Endothelial cell of hepatic sinusoid (primary cell): ENCODE results near the gene STK24.

ENCODE experiments used
- in situ Hi-C: cut with HindIII; loops from 2 replicates; pipeline ENCODE4 v1.10.0; 2017; ENCODE audit warnings: low sequenced_read_pairs

Gene STK24

GRCh38 chr13:98536729-98537128, 40.2 kb downstream of the STK24 start:
- in situ Hi-C loops = loop anchor here (5.0 kb wide), 1 partner anchor 46 kb away; no protein-coding TSS in a partner anchor

GRCh38 chr13:98535501-98536354, 41.2 kb downstream of the STK24 start:
- in situ Hi-C loops = loop anchor here (5.0 kb wide), 1 partner anchor 47 kb away; no protein-coding TSS in a partner anchor

DNA sequence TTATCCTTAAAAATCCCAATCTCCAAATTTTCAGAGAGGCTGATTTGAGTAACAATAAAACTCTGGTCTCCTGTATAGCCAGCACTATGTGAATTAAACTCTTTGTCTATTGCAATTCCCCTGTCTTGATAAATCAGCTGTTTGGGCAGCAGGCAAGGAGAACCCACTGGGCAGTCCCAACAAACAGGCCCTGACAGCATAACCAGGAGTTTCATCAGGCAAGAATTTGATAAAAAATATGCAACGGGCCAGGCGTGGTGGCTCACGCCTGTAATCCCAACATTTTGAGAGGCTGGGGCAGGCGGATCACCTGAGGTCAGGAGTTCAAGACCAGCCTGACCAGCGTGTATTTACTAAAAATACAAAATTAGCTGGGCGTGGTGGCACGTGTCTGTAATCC, 42.1 kb downstream of the STK24 start:
- in situ Hi-C loops = loop anchor here (5.0 kb wide), 1 partner anchor 47 kb away; no protein-coding TSS in a partner anchor

- in situ Hi-C loops = no loop called here
Observed at GRCh38 chr13:98533912-98534311, 43.0 kb downstream of the STK24 start.

DNA sequence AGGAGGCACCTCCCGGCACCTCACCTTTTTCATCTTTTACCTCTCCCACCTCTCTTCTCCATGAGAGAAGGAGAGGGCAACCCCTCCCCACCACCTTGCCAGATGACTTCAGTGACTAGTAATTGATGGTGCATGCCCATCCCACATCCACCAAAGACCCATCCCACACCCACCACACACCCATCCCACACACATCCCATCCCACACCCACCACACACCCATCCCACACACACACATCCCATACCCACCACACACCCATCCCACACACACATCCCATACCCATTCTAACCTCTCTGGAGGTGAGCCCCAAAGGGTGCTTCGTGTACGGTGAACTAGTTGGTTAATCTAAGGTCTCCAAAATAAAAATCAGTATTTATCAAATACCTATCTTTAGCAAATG, 44.7 kb downstream of the STK24 start:
- in situ Hi-C loops = no loop called here

GRCh38 chr13:98530217-98530616, 46.7 kb downstream of the STK24 start:
- in situ Hi-C loops = no loop called here

- in situ Hi-C loops = no loop called here
Observed at GRCh38 chr13:98529171-98529570, 47.7 kb downstream of the STK24 start.

DNA sequence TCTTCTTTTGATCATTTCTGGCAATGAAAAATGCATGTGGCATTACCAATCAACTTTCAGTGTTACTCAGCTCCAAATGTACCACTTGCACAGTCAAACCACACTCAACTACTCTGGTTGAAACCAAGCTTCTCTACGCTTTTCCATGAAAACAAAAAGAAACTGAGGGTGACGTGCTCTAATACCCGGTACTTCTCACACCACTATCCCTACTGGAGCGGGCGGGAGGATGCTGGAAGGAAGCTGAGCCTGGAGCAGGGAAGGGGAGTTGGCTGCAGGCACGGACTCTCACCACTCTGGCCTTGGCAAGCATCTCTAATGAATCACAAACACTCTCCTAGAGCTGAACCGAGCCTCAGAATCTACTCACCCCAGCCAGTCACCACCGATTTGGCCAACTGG, 48.2 kb downstream of the STK24 start:
- in situ Hi-C loops = no loop called here

DNA sequence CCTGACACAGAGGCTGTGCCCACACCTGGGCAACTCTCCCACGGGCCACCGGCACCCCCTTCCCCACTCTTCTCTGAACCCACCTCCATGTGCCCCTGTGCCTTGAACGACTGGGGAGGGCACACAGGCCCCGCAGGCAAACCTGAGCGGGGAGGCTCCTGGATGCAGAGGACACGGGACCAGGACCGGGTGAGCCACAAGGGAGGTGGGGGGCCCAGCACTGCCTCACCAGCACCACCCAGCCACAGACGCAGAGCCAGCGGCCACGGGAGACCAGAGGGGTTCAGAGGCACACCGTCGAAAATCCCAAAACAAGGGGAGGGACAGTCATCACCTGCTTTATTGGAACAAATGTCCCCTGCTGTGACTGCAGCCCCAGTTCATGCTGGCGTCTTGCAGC, 49.4 kb downstream of the STK24 start:
- in situ Hi-C loops = no loop called here

DNA sequence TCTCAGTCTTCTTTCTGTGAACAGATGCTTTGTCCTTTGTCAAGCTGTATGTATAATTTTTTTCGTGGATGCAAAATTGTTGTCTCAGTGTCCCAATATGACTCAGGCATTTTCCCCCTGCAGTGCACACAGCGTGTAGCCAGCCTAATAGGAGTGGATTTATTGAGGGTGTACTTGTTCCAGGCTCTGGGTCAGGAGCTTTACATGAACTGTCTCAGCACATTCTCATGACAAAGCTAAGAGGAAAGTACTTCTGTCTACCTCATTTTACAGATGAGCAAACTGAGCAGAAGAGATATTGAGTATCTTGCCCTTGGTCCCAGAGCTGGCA, 50.8 kb downstream of the STK24 start:
- in situ Hi-C loops = no loop called here

DNA sequence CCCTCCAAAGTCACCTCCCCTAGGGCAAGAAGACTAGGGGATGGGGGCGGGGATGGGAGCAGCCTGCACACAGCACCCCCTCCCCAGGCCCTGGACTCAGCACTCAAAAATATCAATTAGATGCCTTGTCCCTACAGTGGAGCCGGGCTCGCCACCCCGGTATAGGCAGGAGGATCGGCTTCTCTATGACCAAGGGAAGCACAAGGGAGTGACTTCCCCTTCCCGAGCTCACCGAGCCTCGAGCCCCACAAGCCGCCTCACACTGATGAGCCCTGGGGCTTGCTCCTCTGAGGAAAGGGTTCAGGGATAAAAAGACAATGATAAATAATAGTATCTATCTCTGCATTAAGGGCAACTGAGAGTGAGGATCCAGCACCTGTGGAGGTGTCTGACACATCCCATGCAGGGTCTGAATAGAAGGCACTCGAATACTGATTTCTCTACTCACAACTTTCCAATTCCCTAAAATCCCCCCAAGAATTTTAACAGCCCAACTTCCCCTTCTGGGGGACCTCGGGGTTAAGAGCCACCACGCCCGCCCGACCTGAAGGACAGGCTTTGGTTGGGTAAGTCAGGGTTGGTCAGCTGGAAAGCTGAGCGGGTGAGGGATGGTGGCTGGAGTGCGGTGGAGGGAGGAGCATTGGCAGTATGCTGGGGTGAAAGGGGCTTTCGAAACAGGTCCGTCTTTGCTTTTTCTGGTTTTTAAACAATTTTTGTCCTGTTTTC, 51.3 kb downstream of the STK24 start:
- in situ Hi-C loops = no loop called here

DNA sequence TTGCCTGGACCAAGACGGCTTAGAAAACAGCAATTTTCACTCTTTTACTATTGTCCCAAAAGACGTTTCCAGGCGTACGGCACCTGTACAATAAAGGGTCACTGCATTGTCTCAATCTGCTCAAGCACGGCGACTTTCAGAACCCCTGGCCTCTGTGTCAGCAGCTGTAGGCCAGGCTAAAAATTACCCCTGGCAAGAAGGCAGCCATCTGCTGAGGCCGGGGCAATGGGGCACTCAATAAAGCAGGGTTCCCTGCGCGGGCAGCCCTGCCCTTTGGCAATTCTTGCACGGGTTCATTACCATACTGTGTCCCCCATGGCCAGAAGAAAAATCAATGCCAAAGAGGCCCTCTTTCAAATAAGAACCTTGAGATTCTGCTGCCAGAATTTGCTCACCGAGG, 52.1 kb downstream of the STK24 start:
- in situ Hi-C loops = no loop called here

GRCh38 chr13:98524391-98524790, 52.5 kb downstream of the STK24 start:
- in situ Hi-C loops = no loop called here

GRCh38 chr13:98523455-98524102, 53.3 kb downstream of the STK24 start:
- in situ Hi-C loops = no loop called here

- in situ Hi-C loops = no loop called here
Observed at GRCh38 chr13:98522371-98522770, 54.5 kb downstream of the STK24 start.

- in situ Hi-C loops = no loop called here
Observed at GRCh38 chr13:98521461-98522247, 55.3 kb downstream of the STK24 start.

- in situ Hi-C loops = no loop called here
Observed at GRCh38 chr13:98520674-98521449, 56.0 kb downstream of the STK24 start.

GRCh38 chr13:98519976-98520375, 56.9 kb downstream of the STK24 start:
- in situ Hi-C loops = no loop called here

- in situ Hi-C loops = no loop called here
Observed at GRCh38 chr13:98517576-98518310, 59.2 kb downstream of the STK24 start.
